H9 (cell line): Measurements from ENCODE around the gene BRD7. TPM values are rescaled to one million over a fixed set of nuclear protein-coding genes. Genes with fewer than 3 reads are reported as not detected.

ENCODE experiments used
- DNase-seq: peaks from one replicate; pipeline ENCODE4 v3.0.0-alpha.2; 2017
- H2AFZ ChIP-seq: one replicate; pipeline ENCODE4 v1.6.1; 2013; ENCODE audit warnings: mild to moderate bottlenecking, low read length, control low read depth, moderate library complexity
- H2AK5ac ChIP-seq: 2 replicates; pipeline ENCODE4 v1.6.1; 2013; ENCODE audit warnings: low read length, control low read depth, mixed read lengths; ENCODE audit not compliant: insufficient read length
- H2BK120ac ChIP-seq: one replicate; pipeline ENCODE4 v1.6.1; 2013; ENCODE audit warnings: low read depth, mild to moderate bottlenecking, low read length, control low read depth, inconsistent platforms; ENCODE audit not compliant: poor library complexity, severe bottlenecking
- H2BK12ac ChIP-seq: 2 replicates; pipeline ENCODE4 v1.6.1; 2013; ENCODE audit warnings: low read length, control low read depth, mixed read lengths, low read depth; ENCODE audit not compliant: insufficient read length
- H2BK15ac ChIP-seq: 2 replicates; pipeline ENCODE4 v1.6.1; 2013; ENCODE audit warnings: low read depth, low read length, control low read depth
- H2BK20ac ChIP-seq: one replicate; pipeline ENCODE4 v1.6.1; 2013; ENCODE audit warnings: low read depth, mild to moderate bottlenecking, low read length, control low read depth, inconsistent platforms; ENCODE audit not compliant: poor library complexity, severe bottlenecking
- H2BK5ac ChIP-seq: 2 replicates; pipeline ENCODE4 v1.6.1; 2013; ENCODE audit warnings: low read length, control low read depth, mixed read lengths; ENCODE audit not compliant: insufficient read length
- H3K14ac ChIP-seq: 2 replicates; pipeline ENCODE4 v1.6.1; 2013; ENCODE audit warnings: low read length, control low read depth; ENCODE audit not compliant: insufficient read depth
- H3K18ac ChIP-seq: 2 replicates; pipeline ENCODE4 v1.6.1; 2013; ENCODE audit warnings: low read depth, mild to moderate bottlenecking, mixed read lengths, low read length, control low read depth; ENCODE audit not compliant: insufficient read length
- H3K23ac ChIP-seq: 2 replicates; pipeline ENCODE4 v1.6.1; 2013; ENCODE audit warnings: low read length, control low read depth, mixed read lengths, low read depth; ENCODE audit not compliant: insufficient read length
- H3K23me2 ChIP-seq: 2 replicates; pipeline ENCODE4 v1.6.1; 2013; ENCODE audit warnings: low read depth, mild to moderate bottlenecking, mixed read lengths, low read length, control low read depth; ENCODE audit not compliant: insufficient read length, poor library complexity, severe bottlenecking
- H3K27ac ChIP-seq: 2 replicates; pipeline ENCODE4 v1.5.1; 2013; ENCODE audit warnings: low read length, control low read depth, mixed read lengths, low read depth; ENCODE audit not compliant: insufficient read length
- H3K27me3 ChIP-seq: 2 replicates; pipeline ENCODE4 v1.6.1; 2013; ENCODE audit warnings: low read length, control low read depth, inconsistent platforms; ENCODE audit not compliant: insufficient read depth
- H3K4ac ChIP-seq: 2 replicates; pipeline ENCODE4 v1.6.1; 2013; ENCODE audit warnings: low read depth, mild to moderate bottlenecking, control low read depth, inconsistent platforms, low read length, moderate library complexity
- H3K4me1 ChIP-seq: 2 replicates; pipeline ENCODE4 v1.6.1; 2013; ENCODE audit warnings: low read length, control low read depth, inconsistent platforms; ENCODE audit not compliant: insufficient read depth
- H3K4me2 ChIP-seq: 2 replicates; pipeline ENCODE4 v1.6.1; 2013; ENCODE audit warnings: low read length, control low read depth, mixed read lengths; ENCODE audit not compliant: insufficient read length, insufficient read depth
- H3K56ac ChIP-seq: 2 replicates; pipeline ENCODE4 v1.6.1; 2013; ENCODE audit warnings: low read depth, mild to moderate bottlenecking, mixed read lengths, low read length, control low read depth; ENCODE audit not compliant: insufficient read length
- H3K79me1 ChIP-seq: 2 replicates; pipeline ENCODE4 v1.6.1; 2013; ENCODE audit warnings: low read depth, mild to moderate bottlenecking, moderate library complexity, low read length, control low read depth, inconsistent platforms; ENCODE audit not compliant: insufficient read depth, poor library complexity, severe bottlenecking
- H3K79me2 ChIP-seq: 2 replicates; pipeline ENCODE4 v1.6.1; 2013; ENCODE audit warnings: low read length, control low read depth, inconsistent platforms; ENCODE audit not compliant: insufficient read depth
- H3K9ac ChIP-seq: 2 replicates; pipeline ENCODE4 v1.6.1; 2013; ENCODE audit warnings: low read length, control low read depth, mixed read lengths; ENCODE audit not compliant: insufficient read length; ENCODE audit errors: extremely low read depth
- H3K9me3 ChIP-seq: one replicate; pipeline ENCODE4 v1.6.1; 2013; ENCODE audit warnings: low read depth, low read length, inconsistent platforms; ENCODE audit not compliant: control insufficient read depth
- H3T11ph ChIP-seq: one replicate; pipeline ENCODE4 v1.6.1; 2013; ENCODE audit warnings: mild to moderate bottlenecking, low read length, control low read depth, inconsistent platforms
- H4K20me1 ChIP-seq: one replicate; pipeline ENCODE4 v1.6.1; 2013; ENCODE audit not compliant: control insufficient read depth, insufficient read length, insufficient read depth
- H4K5ac ChIP-seq: 2 replicates; pipeline ENCODE4 v1.6.1; 2013; ENCODE audit warnings: low read depth, mild to moderate bottlenecking, mixed read lengths, low read length, control low read depth; ENCODE audit not compliant: insufficient read length
- H4K8ac ChIP-seq: replicated peaks from 2 replicates; pipeline ENCODE4 v1.6.1; 2013; ENCODE audit warnings: low read length, control low read depth, mixed read lengths, low read depth; ENCODE audit not compliant: insufficient read length
- H4K91ac ChIP-seq: 2 replicates; pipeline ENCODE4 v1.6.1; 2013; ENCODE audit warnings: low read depth, mild to moderate bottlenecking, moderate library complexity, mixed read lengths, low read length, control low read depth; ENCODE audit not compliant: insufficient read length
- H3K27ac Mint-ChIP-seq, 3 experiments: 2 replicates in 2 of 3; 3 replicates in 1 of 3; pipeline ENCODE4 v1.8.0; 2020 to 2021; ENCODE audit warnings: mixed read lengths in 3 of 3, mild to moderate bottlenecking in 1 of 3, moderate library complexity in 1 of 3
- H3K27me3 Mint-ChIP-seq: 2 replicates; pipeline ENCODE4 v1.8.0; 2021; ENCODE audit warnings: low read depth, mild to moderate bottlenecking, moderate library complexity, mixed read lengths
- H3K36me3 Mint-ChIP-seq, 3 experiments: 2 replicates in 2 of 3; 3 replicates in 1 of 3; pipeline ENCODE4 v1.8.0; 2020 to 2021; ENCODE audit warnings: low read depth in 3 of 3, mixed read lengths in 3 of 3; ENCODE audit not compliant: insufficient read depth in 1 of 3
- H3K4me1 Mint-ChIP-seq, 2 experiments: 2 replicates each; pipeline ENCODE4 v1.8.0; 2020; ENCODE audit warnings: mixed read lengths in 2 of 2
- H3K4me3 Mint-ChIP-seq, 2 experiments: 2 replicates in 1 of 2; 3 replicates in 1 of 2; pipeline ENCODE4 v1.8.0; 2020 to 2021; ENCODE audit warnings: mild to moderate bottlenecking in 2 of 2, mixed read lengths in 2 of 2, moderate library complexity in 1 of 2
- H3K9me3 Mint-ChIP-seq, 2 experiments: 2 replicates in 1 of 2; 3 replicates in 1 of 2; pipeline ENCODE4 v1.8.0; 2020; ENCODE audit warnings: mild to moderate bottlenecking in 2 of 2, mixed read lengths in 2 of 2, moderate library complexity in 1 of 2
- WGBS: extraction: QIAGEN DNeasy Blood & Tissue Kit; methylation state at CpG from one replicate; pipeline ENCODE4 v1.1.7; 2013; ENCODE audit warnings: missing lambda C conversion rate, low lambda C conversion rate, mixed read lengths; ENCODE audit not compliant: insufficient read length; ENCODE audit errors: extremely low coverage; 5-methylcytosine and 5-hydroxymethylcytosine counted together
- total RNA-seq: library from RNA; stranded (reverse); gene quantifications from 2 replicates; pipeline ENCODE4 v1.2.1, GENCODE V29; 2021
- TF ChIP-seq, protein P1 (sequence below): fragments of 200-600 bp; sonication (generic); conservative IDR thresholded peaks from 3 replicates; pipeline ENCODE4 v1.8.0; 2021; ENCODE audit warnings: antibody characterized with exemption, mild to moderate bottlenecking

The BRD7 gene
- total RNA-seq, 1 experiment from 2014 or later: 112 TPM

DNA sequence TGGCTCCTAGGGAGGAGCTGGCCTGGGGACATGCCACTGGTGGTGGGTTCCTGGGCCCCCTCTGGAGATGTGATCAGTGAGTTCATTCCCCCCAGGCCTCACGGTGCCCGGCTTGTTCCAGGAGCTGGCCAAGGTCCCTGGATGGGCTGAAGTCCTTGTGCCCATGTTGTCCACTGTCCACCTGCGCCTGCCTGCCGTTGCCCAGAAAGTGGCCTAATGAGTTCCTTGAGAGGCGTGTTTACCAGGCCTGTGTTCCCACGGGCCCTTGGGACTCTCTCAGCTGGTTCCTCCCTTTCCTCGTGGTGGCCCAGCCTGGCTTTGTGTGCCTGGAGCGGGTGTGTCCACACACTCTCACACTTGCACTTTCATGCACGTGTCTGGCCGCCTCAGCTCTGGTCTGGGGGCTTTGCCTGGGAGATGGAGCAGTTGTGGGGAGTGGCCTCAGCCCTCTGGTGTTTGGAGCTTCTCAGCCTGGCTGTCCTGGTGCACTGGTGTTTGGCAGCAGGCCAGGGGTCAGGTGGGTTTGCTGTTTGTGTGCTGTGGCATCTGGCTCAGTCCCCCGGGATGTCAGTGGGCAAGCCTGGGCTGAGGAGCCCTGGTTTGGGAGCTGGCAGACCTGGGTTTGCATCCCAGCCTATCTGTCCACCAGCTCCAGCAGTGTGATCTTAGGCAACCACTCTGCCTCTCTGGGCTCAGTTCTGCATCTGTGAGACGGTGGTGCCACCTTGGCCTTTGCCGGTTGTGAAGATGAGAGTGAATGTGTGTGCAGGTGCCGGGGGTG is 84.5 kb downstream of the BRD7 start:
- peaks cover 12 to 17% of the 10 kb centered on the region in 2 experiments for H3K4me1 Mint-ChIP-seq
- H3K27me3 ChIP-seq: no peaks in the 10 kb centered on the region
- no peak overlapping the region for H2BK12ac ChIP-seq
- no peak overlapping the region for H2BK20ac ChIP-seq
- H3K9me3 Mint-ChIP-seq: peaks cover 3 to 8% of the 10 kb centered on the region in 2 experiments; a peak in 4 of 5 replicates
- no peak overlapping the region for H3K4me3 Mint-ChIP-seq
- no peaks in the 10 kb centered on the region; the same call in 1 of the 2 replicates for H3K27me3 Mint-ChIP-seq
- H3K4me2 ChIP-seq: no peak overlapping the region
- no peak overlapping the region for H3K27ac ChIP-seq
- H4K8ac ChIP-seq: no peak overlapping the region
- DNase-seq: no peak
- H3K4ac ChIP-seq: no peak overlapping the region
- no peak overlapping the region for H4K5ac ChIP-seq
- H3K9ac ChIP-seq: no peak overlapping the region
- H3K36me3 Mint-ChIP-seq: peaks cover 0 to 9% (median 0%) of the 10 kb centered on the region in 3 experiments; a peak in 4 of 7 replicates
- no peak overlapping the region for H2BK120ac ChIP-seq
- H3K79me2 ChIP-seq: no peaks in the 10 kb centered on the region
- H3K14ac ChIP-seq: no peak overlapping the region; the same call in 1 of the 2 replicates
- H2BK15ac ChIP-seq: no peak overlapping the region
- H4K20me1 ChIP-seq: no peaks in the 10 kb centered on the region
- H3K56ac ChIP-seq: no peak overlapping the region
- H2AK5ac ChIP-seq: no peak overlapping the region
- no peak overlapping the region for H3K18ac ChIP-seq
- no peaks in the 10 kb centered on the region for H3K23me2 ChIP-seq
- H4K91ac ChIP-seq: no peak overlapping the region
- H3K27ac Mint-ChIP-seq: 0 out of 7 replicates have a peak overlapping the region, but pooled peaks of 1 of the 3 experiments have one; percentile 40
- TF ChIP-seq, protein P1, sequence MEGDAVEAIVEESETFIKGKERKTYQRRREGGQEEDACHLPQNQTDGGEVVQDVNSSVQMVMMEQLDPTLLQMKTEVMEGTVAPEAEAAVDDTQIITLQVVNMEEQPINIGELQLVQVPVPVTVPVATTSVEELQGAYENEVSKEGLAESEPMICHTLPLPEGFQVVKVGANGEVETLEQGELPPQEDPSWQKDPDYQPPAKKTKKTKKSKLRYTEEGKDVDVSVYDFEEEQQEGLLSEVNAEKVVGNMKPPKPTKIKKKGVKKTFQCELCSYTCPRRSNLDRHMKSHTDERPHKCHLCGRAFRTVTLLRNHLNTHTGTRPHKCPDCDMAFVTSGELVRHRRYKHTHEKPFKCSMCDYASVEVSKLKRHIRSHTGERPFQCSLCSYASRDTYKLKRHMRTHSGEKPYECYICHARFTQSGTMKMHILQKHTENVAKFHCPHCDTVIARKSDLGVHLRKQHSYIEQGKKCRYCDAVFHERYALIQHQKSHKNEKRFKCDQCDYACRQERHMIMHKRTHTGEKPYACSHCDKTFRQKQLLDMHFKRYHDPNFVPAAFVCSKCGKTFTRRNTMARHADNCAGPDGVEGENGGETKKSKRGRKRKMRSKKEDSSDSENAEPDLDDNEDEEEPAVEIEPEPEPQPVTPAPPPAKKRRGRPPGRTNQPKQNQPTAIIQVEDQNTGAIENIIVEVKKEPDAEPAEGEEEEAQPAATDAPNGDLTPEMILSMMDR: no peak
- no peak overlapping the region for H3T11ph ChIP-seq
- WGBS: no CpG with 5 or more reads among the region's 14 CpGs
- no peak overlapping the region for H3K23ac ChIP-seq
- H3K79me1 ChIP-seq: no peaks in the 10 kb centered on the region
- H2BK5ac ChIP-seq: no peak overlapping the region
- H3K9me3 ChIP-seq: no peaks in the 10 kb centered on the region
- H3K4me1 ChIP-seq: 0 out of 2 replicates have a peak, but pooled peaks cover 3% of the 10 kb centered on the region
- no peak overlapping the region for H2AFZ ChIP-seq
